Left cardiac atrium (tissue), 4 donors: ENCODE data around the gene KCNH1. TPM values are rescaled to one million over a fixed set of nuclear protein-coding genes. Genes with fewer than 3 reads are reported as not detected.

Source experiments
- ATAC-seq, 2 donors: fragments of 200-7000 bp; cut with Tn5 transposase; one replicate each; pipeline ENCODE4 v1.9.1; 2020; ENCODE audit warnings: mild to moderate bottlenecking in 2 of 2, moderate library complexity in 2 of 2
- DNase-seq: peaks from one replicate; pipeline ENCODE4 v3.0.0-alpha.2; 2020
- intact Hi-C, 2 donors: fragments of 100-400 bp; cut with DNase I; formaldehyde crosslinking; loops; one replicate each; pipeline versions ENCODE4 v1.14.1 to v1.15.1; 2022 to 2023
- total RNA-seq, 2 donors: library from RNA; stranded (reverse); fragmentation: NEBNext Ultra II Directional; extraction: Animal tissue kit (Norgen Biotek cat#: 25700); gene quantifications; one replicate each; pipeline ENCODE4 v1.2.1, GENCODE V29; 2021
- donor health status: DM: no; HTN: yes; CAD: no.
- donor health status: DM: no; HTN: yes; CAD: no; lungs with severe emphysema.
- donor health status: DM: yes; HTN: yes; CAD: no.
- donor health status: Dilated cardiomyopathy.

Gene KCNH1
- total RNA-seq, 2 donors from 2014 or later: 0.15 TPM; not detected in 1

- intact Hi-C loops: no loop called here
- ATAC-seq (no peak), DNase-seq (no peak)
Observed at GRCh38 chr1:210940081-210940617, 193.8 kb downstream of the KCNH1 start.

- ATAC-seq (no peak), DNase-seq (no peak)
- intact Hi-C loops: no loop called here
Observed at GRCh38 chr1:210938416-210938925, 195.5 kb downstream of the KCNH1 start.

GRCh38 chr1:210937846-210938245, 196.1 kb downstream of the KCNH1 start:
- DNase-seq: no peak
- no peak for ATAC-seq
- intact Hi-C loops: no loop called here

GRCh38 chr1:210935905-210936304, 198.0 kb downstream of the KCNH1 start:
- ATAC-seq (no peak), DNase-seq (no peak)
- intact Hi-C loops: no loop called here

- DNase-seq (no peak), ATAC-seq (no peak)
- intact Hi-C loops: no loop called here
Observed at GRCh38 chr1:210932104-210932503, 201.8 kb downstream of the KCNH1 start.

- DNase-seq (no peak), ATAC-seq (no peak)
- intact Hi-C loops: no loop called here
Observed at GRCh38 chr1:210922666-210923065, 211.3 kb downstream of the KCNH1 start.

- intact Hi-C loops: no loop called here
Observed at GRCh38 chr1:210920716-210921694, 212.9 kb downstream of the KCNH1 start.

GRCh38 chr1:210920258-210920657, 213.7 kb downstream of the KCNH1 start:
- no peak for DNase-seq
- ATAC-seq: no peak
- intact Hi-C loops: no loop called here

More at GRCh38 chr1:210920716-210921694, 212.9 kb downstream of the KCNH1 start:
- DNase-seq: no peak
- ATAC-seq: no peak

GRCh38 chr1:210918893-210919292, 215.1 kb downstream of the KCNH1 start:
- DNase-seq (no peak), ATAC-seq (no peak)
- intact Hi-C loops: no loop called here

GRCh38 chr1:210917560-210918169, 216.3 kb downstream of the KCNH1 start:
- DNase-seq (no peak), ATAC-seq (no peak)
- intact Hi-C loops: no loop called here

- DNase-seq (no peak), ATAC-seq (no peak)
- intact Hi-C loops: no loop called here
Observed at GRCh38 chr1:210916548-210916947, 217.4 kb downstream of the KCNH1 start.

GRCh38 chr1:210915890-210916507, 217.9 kb downstream of the KCNH1 start:
- DNase-seq: no peak
- no peak for ATAC-seq
- intact Hi-C loops: no loop called here

- DNase-seq: no peak
- intact Hi-C loops: no loop called here
- no peak for ATAC-seq
Observed at GRCh38 chr1:210912752-210913151, 221.2 kb downstream of the KCNH1 start.

- ATAC-seq (no peak), DNase-seq (no peak)
- intact Hi-C loops: no loop called here
Observed at GRCh38 chr1:210910020-210910575, 223.8 kb downstream of the KCNH1 start.

- DNase-seq (no peak), ATAC-seq (no peak)
- intact Hi-C loops: no loop called here
Observed at GRCh38 chr1:210908791-210909190, 225.2 kb downstream of the KCNH1 start.

GRCh38 chr1:210908257-210908656, 225.7 kb downstream of the KCNH1 start:
- DNase-seq (no peak), ATAC-seq (no peak)
- intact Hi-C loops: no loop called here

GRCh38 chr1:210907251-210907805, 226.6 kb downstream of the KCNH1 start:
- intact Hi-C loops: no loop called here
- ATAC-seq: no peak
- peak; percentile 28 for DNase-seq

GRCh38 chr1:210905944-210906453, 227.9 kb downstream of the KCNH1 start:
- DNase-seq (no peak), ATAC-seq (no peak)
- intact Hi-C loops: no loop called here

GRCh38 chr1:210905365-210905904, 228.5 kb downstream of the KCNH1 start:
- intact Hi-C loops: no loop called here
- ATAC-seq (no peak), DNase-seq (no peak)
